ENCODE results near the gene SGCG. TPM values are rescaled to one million over a fixed set of nuclear protein-coding genes. Genes with fewer than 3 reads are reported as not detected.
A peak's percentile ranks its signal among the peaks of the same experiment; 100 is the strongest.

SGCG gene
- total RNA-seq, 1 donor from 2014 or later = 5.6 TPM

- TF ChIP-seq CTCF (conservative IDR thresholded peaks at IDR 0.05) = no peak
- Mint-ChIP-seq H3K27me3 (no peaks in the 10 kb centered on the region), H3K27ac (no peak overlapping the region), H3K36me3 (peaks cover 48% of the 10 kb centered on the region), H3K9me3 (no peaks in the 10 kb centered on the region), H3K4me3 (no peak overlapping the region), H3K4me1 (ENCODE audit: unreplicated experiment) (no peaks in the 10 kb centered on the region)
- no peak for DNase-seq (ENCODE audit: extremely low spot score, unreplicated experiment)
Measured at GRCh38 chr13:23365652-23366051, 184.9 kb downstream of the SGCG start.

- Mint-ChIP-seq H3K27ac (no peak overlapping the region), H3K36me3 (peaks cover 61% of the 10 kb centered on the region), H3K27me3 (no peaks in the 10 kb centered on the region), H3K9me3 (no peaks in the 10 kb centered on the region), H3K4me3 (no peak overlapping the region), H3K4me1 (ENCODE audit: unreplicated experiment) (peaks cover 8% of the 10 kb centered on the region)
- TF ChIP-seq CTCF (conservative IDR thresholded peaks at IDR 0.05) = no peak
- no peak for DNase-seq (ENCODE audit: extremely low spot score, unreplicated experiment)
Measured at GRCh38 chr13:23367907-23368306, 187.1 kb downstream of the SGCG start.

- Mint-ChIP-seq H3K36me3 (peaks cover 32% of the 10 kb centered on the region), H3K4me3 (peak overlapping the region; percentile 27), H3K9me3 (no peaks in the 10 kb centered on the region), H3K27ac (no peak overlapping the region), H3K4me1 (ENCODE audit: unreplicated experiment) (peaks cover 18% of the 10 kb centered on the region), H3K27me3 (no peaks in the 10 kb centered on the region)
- DNase-seq (ENCODE audit: extremely low spot score, unreplicated experiment) = no peak
- TF ChIP-seq CTCF (conservative IDR thresholded peaks at IDR 0.05) = no peak
Measured at GRCh38 chr13:23372264-23372906, 191.6 kb downstream of the SGCG start.

Data from type B pancreatic cell (in vitro differentiated cells).